Sigmoid colon (tissue), 4 donors: ENCODE measurements around the gene MYO7B.

ENCODE experiments used
- CTCF ChIP-seq, 4 experiments: fragments of 450-650 bp in 3 of 4; fragments of 200-600 bp in 1 of 4; IDR thresholded peaks; one replicate each; pipeline ENCODE4 v1.5.1; 2016 to 2019; ENCODE audit warnings: antibody characterized with exemption in 4 of 4, mild to moderate bottlenecking in 3 of 4, moderate library complexity in 2 of 4
- EP300 ChIP-seq, 4 donors: sonication (generic); formaldehyde crosslinking; IDR thresholded peaks; one replicate each; pipeline ENCODE4 v1.6.1; 2017; ENCODE audit warnings: antibody characterized with exemption in 4 of 4
- POLR2A ChIP-seq, 2 donors: fragments of 450-650 bp; IDR thresholded peaks; one replicate each; pipeline ENCODE4 v1.6.1; 2016; ENCODE audit warnings: antibody characterized with exemption in 2 of 2, mild to moderate bottlenecking in 2 of 2, moderate library complexity in 2 of 2
- POLR2AphosphoS5 ChIP-seq, 4 donors: sonication (generic); formaldehyde crosslinking; IDR thresholded peaks; one replicate each; pipeline ENCODE4 v1.6.1; 2017; ENCODE audit warnings: antibody characterized with exemption in 4 of 4

GRCh38 chr2:127561371-127561770, 25.9 kb downstream of the MYO7B start:
- no peak for TF ChIP-seq POLR2AphosphoS5 (IDR thresholded peaks at IDR 0.05)
- TF ChIP-seq CTCF (IDR thresholded peaks at IDR 0.05): no peak
- TF ChIP-seq EP300 (IDR thresholded peaks at IDR 0.05): no peak
- TF ChIP-seq POLR2A (IDR thresholded peaks at IDR 0.05): no peak
